Breast epithelium (tissue), 4 donors: ENCODE data around the gene HIGD1A. TPM values are rescaled to one million over a fixed set of nuclear protein-coding genes. Genes with fewer than 3 reads are reported as not detected.

Experiments used
- DNase-seq, 2 donors: peaks; one replicate each; pipeline ENCODE4 v3.0.0-alpha.2; 2019; ENCODE audit warnings: low spot score in 2 of 2
- H3K27ac ChIP-seq, 2 donors: fragments of 200-600 bp; sonication (generic) in 1 of 2; one replicate each; pipeline ENCODE4 v1.5.1; 2016 to 2019; ENCODE audit warnings: mild to moderate bottlenecking in 1 of 2
- H3K27me3 ChIP-seq, 2 donors: fragments of 200-600 bp; sonication (generic) in 1 of 2; one replicate each; pipeline versions ENCODE4 v1.5.1 to v1.6.0; 2017 to 2019; ENCODE audit warnings: control low read depth in 1 of 2, mild to moderate bottlenecking in 1 of 2
- H3K36me3 ChIP-seq: fragments of 200-600 bp; one replicate; pipeline ENCODE4 v1.5.1; 2019
- H3K4me1 ChIP-seq, 2 donors: fragments of 200-600 bp; sonication (generic); one replicate each; pipeline ENCODE4 v1.5.1; 2016 to 2019; ENCODE audit warnings: control low read depth in 1 of 2
- H3K4me3 ChIP-seq, 3 donors: fragments of 200-600 bp; sonication (generic); 1 replicate in 2 of 3; 2 replicates in 1 of 3; pipeline ENCODE4 v1.5.1; 2016 to 2019; ENCODE audit warnings: mild to moderate bottlenecking in 3 of 3, moderate library complexity in 2 of 3
- H3K9me3 ChIP-seq, 2 donors: fragments of 200-600 bp; sonication (generic) in 1 of 2; one replicate each; pipeline ENCODE4 v1.5.1; 2016 to 2019; ENCODE audit warnings: control low read depth in 1 of 2
- POLR2A ChIP-seq: fragments of 450-650 bp; IDR thresholded peaks from one replicate; pipeline ENCODE4 v1.6.1; 2016; ENCODE audit warnings: antibody characterized with exemption, mild to moderate bottlenecking, moderate library complexity
- POLR2AphosphoS5 ChIP-seq, 3 donors: sonication (generic); formaldehyde crosslinking; IDR thresholded peaks; one replicate each; pipeline ENCODE4 v1.6.1; 2017; ENCODE audit warnings: antibody characterized with exemption in 3 of 3
- intact Hi-C: fragments of 100-400 bp; cut with DNase I; formaldehyde crosslinking; loops from one replicate; pipeline ENCODE4 v1.15.1; 2023; ENCODE audit warnings: low total_unique reads
- total RNA-seq, 3 donors: library from RNA; depleted of rRNA; stranded (reverse); fragments of >200 nt; gene quantifications; one replicate each; pipeline ENCODE4 v1.1.0, GENCODE V29; 2016
- TF ChIP-seq, protein P1 (sequence below), 3 donors: fragments of 450-650 bp; IDR thresholded peaks; one replicate each; pipeline ENCODE4 v1.5.1; 2016 to 2017; ENCODE audit warnings: antibody characterized with exemption in 3 of 3, mild to moderate bottlenecking in 3 of 3, moderate library complexity in 3 of 3

Gene HIGD1A
- total RNA-seq, 3 donors from 2014 or later: 131 to 185 (median 148) TPM

DNA sequence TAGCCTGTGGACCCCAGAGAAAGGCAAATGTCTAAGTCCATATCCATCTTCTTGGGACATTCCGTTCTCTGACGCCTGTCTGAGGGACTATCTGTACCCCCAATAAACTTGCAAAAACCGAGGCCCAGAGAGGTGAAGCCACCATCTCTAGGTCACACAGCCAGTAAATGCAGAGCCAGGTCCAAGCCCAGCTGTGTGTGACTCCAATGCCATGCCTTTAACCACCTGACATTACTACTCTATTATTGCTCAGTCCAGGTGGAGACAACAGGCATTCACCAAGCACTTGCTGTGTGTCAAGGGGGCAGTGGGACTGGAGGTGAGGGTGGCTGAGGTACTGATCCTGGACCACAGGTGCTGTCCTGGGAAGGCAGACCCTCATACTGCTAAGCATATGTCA, 46.0 kb upstream of the HIGD1A start:
- intact Hi-C loops: no loop called here
- Histone ChIP-seq H3K36me3 (no peaks in the 10 kb centered on the region), H3K4me1 (no peaks in the 10 kb centered on the region), H3K9me3 (no peaks in the 10 kb centered on the region), H3K27me3 (no peaks in the 10 kb centered on the region), H3K4me3 (no peak overlapping the region), H3K27ac (peak overlapping the region in 1 of 2 donors; percentile 21)
- DNase-seq: no peak
- TF ChIP-seq, protein P1, sequence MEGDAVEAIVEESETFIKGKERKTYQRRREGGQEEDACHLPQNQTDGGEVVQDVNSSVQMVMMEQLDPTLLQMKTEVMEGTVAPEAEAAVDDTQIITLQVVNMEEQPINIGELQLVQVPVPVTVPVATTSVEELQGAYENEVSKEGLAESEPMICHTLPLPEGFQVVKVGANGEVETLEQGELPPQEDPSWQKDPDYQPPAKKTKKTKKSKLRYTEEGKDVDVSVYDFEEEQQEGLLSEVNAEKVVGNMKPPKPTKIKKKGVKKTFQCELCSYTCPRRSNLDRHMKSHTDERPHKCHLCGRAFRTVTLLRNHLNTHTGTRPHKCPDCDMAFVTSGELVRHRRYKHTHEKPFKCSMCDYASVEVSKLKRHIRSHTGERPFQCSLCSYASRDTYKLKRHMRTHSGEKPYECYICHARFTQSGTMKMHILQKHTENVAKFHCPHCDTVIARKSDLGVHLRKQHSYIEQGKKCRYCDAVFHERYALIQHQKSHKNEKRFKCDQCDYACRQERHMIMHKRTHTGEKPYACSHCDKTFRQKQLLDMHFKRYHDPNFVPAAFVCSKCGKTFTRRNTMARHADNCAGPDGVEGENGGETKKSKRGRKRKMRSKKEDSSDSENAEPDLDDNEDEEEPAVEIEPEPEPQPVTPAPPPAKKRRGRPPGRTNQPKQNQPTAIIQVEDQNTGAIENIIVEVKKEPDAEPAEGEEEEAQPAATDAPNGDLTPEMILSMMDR (IDR thresholded peaks at IDR 0.05): no peak

DNA sequence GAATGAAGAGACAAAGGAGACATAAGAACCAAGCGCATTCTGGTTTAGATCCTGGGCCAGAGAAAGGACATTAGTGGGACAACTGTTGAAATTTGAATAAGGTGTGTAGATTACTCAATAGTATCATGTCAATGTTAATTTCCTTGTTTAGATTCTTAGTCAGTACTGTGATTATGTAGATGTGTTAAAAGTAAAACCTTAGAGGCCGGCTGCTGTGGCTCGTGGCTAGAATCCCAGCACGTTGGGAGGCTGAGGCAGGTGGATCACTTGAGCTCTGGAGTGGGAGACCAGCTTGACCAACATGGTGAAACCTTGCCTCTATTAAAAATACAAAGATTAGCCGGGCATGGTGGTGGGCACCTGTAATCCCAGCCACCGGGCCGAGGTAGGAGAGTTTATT, 44.7 kb upstream of the HIGD1A start:
- DNase-seq: no peak
- H3K27me3 ChIP-seq: no peaks in the 10 kb centered on the region
- H3K4me3 ChIP-seq: no peak overlapping the region
- intact Hi-C loops: no loop called here
- no peaks in the 10 kb centered on the region for H3K9me3 ChIP-seq
- H3K27ac ChIP-seq: no peak overlapping the region
- no peaks in the 10 kb centered on the region for H3K4me1 ChIP-seq
- TF ChIP-seq POLR2AphosphoS5 (IDR thresholded peaks at IDR 0.05): no peak
- TF ChIP-seq, protein P1 (IDR thresholded peaks at IDR 0.05): no peak
- no peak for TF ChIP-seq POLR2A
- no peaks in the 10 kb centered on the region for H3K36me3 ChIP-seq

- Histone ChIP-seq H3K27me3 (no peaks in the 10 kb centered on the region), H3K9me3 (no peaks in the 10 kb centered on the region), H3K36me3 (no peaks in the 10 kb centered on the region), H3K27ac (peak overlapping the region in 1 of 2 donors; percentile 84), H3K4me3 (no peak overlapping the region), H3K4me1 (no peaks in the 10 kb centered on the region)
- peak in 1 of 3 donors; percentile 43 for TF ChIP-seq POLR2AphosphoS5 (IDR thresholded peaks at IDR 0.05)
- TF ChIP-seq, protein P1 (IDR thresholded peaks at IDR 0.05): no peak
- no peak for DNase-seq
- intact Hi-C loops: no loop called here
Observed at GRCh38 chr3:42847731-42848130, 43.4 kb upstream of the HIGD1A start.

DNA sequence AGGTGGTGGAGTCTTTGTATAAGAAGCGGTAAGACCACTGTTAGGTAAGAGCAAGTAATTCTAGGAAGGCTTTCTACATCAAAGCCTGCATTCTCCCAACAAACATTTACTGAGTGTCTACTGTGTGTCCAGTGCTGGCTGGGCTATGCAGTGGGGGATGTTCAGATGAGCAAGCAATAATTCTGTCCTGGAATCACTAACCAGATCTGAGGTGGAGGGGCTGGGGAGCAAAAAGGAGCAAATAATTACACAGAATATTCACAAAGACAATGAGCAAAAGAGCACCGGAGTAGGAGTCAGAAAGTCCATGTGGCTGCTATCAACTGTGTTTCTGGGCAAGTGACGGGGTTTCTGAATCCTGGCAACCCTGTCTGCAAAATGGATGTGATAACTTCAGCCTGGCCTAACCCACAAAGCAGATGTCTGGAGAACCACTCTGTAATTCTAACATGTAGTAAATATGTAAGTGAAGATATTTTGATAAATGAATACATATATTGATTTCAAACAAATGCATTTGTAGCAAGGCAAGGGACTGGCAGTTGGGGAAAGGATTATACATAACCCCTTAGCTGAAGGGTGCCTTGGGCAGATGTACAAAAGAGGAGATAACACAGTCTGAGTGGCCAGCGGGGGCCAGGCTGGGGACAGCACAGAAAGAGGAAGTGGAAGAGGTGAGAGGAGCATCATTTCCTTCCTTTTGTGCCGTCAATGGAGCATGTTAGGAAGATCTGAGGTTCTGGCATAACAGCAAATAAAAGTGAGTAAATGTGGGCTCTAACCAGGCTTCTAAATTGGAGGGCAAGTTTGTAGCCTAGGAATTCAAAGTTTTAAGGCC, 42.6 kb upstream of the HIGD1A start:
- no peaks in the 10 kb centered on the region for H3K36me3 ChIP-seq
- H3K27me3 ChIP-seq: no peaks in the 10 kb centered on the region
- no peaks in the 10 kb centered on the region for H3K9me3 ChIP-seq
- intact Hi-C loops: no loop called here
- no peaks in the 10 kb centered on the region for H3K4me1 ChIP-seq
- H3K4me3 ChIP-seq: no peak overlapping the region
- TF ChIP-seq, protein P1 (IDR thresholded peaks at IDR 0.05): no peak
- TF ChIP-seq POLR2AphosphoS5 (IDR thresholded peaks at IDR 0.05) (no peak), POLR2A (no peak)
- peak overlapping the region; percentile 11 to 84 for H3K27ac ChIP-seq
- no peak for DNase-seq

- H3K9me3 ChIP-seq: no peaks in the 10 kb centered on the region
- DNase-seq: no peak
- H3K4me1 ChIP-seq: no peaks in the 10 kb centered on the region
Observed at GRCh38 chr3:42844815-42845214, 40.5 kb upstream of the HIGD1A start.

More at GRCh38 chr3:42844815-42845214, 40.5 kb upstream of the HIGD1A start:
- H3K27ac ChIP-seq: peak overlapping the region; percentile 50 to 76
- intact Hi-C loops: no loop called here
- no peaks in the 10 kb centered on the region for H3K36me3 ChIP-seq
- no peak for TF ChIP-seq POLR2A
- TF ChIP-seq, protein P1 (IDR thresholded peaks at IDR 0.05): no peak
- TF ChIP-seq POLR2AphosphoS5 (IDR thresholded peaks at IDR 0.05): no peak
- no peak overlapping the region for H3K4me3 ChIP-seq
- H3K27me3 ChIP-seq: no peaks in the 10 kb centered on the region
